T-cell (primary cell): Measurements from ENCODE around the gene TMEM187. TPM values are rescaled to one million over a fixed set of nuclear protein-coding genes. Genes with fewer than 3 reads are reported as not detected.

ENCODE experiments used
- ATAC-seq, 4 experiments: fragments of 200-7000 bp in 3 of 4; fragments of 150-1000 bp in 1 of 4; cut with Tn5 transposase; replicated peaks in 1 of 4; 1 replicate in 3 of 4; 2 replicates in 1 of 4; pipeline ENCODE4 v1.10.0; 2021; ENCODE audit warnings: moderate library complexity in 3 of 4, mild to moderate bottlenecking in 2 of 4, moderate number of reproducible peaks in 1 of 4
- CTCF ChIA-PET, 2 donors: fragments of 300-600 bp; sonication (Branson Sonifier 250); formaldehyde crosslinking; loops; one replicate each; lab custom pipeline; 2022; ENCODE audit warnings: antibody characterized with exemption in 2 of 2; lab: Charles Lee
- POLR2A ChIA-PET, 2 donors: fragments of 300-600 bp; sonication (Branson Sonifier 250); formaldehyde crosslinking; loops; one replicate each; lab custom pipeline; 2022; ENCODE audit warnings: antibody characterized with exemption in 2 of 2; lab: Charles Lee
- DNase-seq, 35 experiments: peaks; one replicate each; pipeline versions ENCODE4 v3.0.0 to v3.0.0-alpha.2; 2013 to 2023
- H3K27ac ChIP-seq: one replicate; pipeline ENCODE4 v1.5.1; 2013; ENCODE audit warnings: low read length
- H3K27me3 ChIP-seq, 2 experiments: replicated peaks in 1 of 2; 1 replicate in 1 of 2; 2 replicates in 1 of 2; pipeline versions ENCODE4 v1.6.1 to v1.7.0; 2013; ENCODE audit warnings: low read length in 1 of 2, mixed read lengths in 1 of 2; ENCODE audit not compliant: control insufficient read depth in 2 of 2, insufficient read depth in 2 of 2; ENCODE audit errors: extremely low read depth in 1 of 2
- H3K36me3 ChIP-seq, 2 donors: 1 replicate in 1 of 2; 2 replicates in 1 of 2; pipeline versions ENCODE4 v1.6.1 to v1.7.0; 2013; ENCODE audit warnings: low read length in 1 of 2; ENCODE audit not compliant: control insufficient read depth in 2 of 2, insufficient read depth in 1 of 2; ENCODE audit errors: extremely low read depth in 1 of 2
- H3K4me1 ChIP-seq, 2 experiments: 1 replicate in 1 of 2; 2 replicates in 1 of 2; pipeline versions ENCODE4 v1.6.1 to v1.7.0; 2013; ENCODE audit warnings: low read length in 2 of 2, mixed read lengths in 1 of 2; ENCODE audit not compliant: insufficient read depth in 2 of 2, control insufficient read depth in 1 of 2; ENCODE audit errors: extremely low read depth in 1 of 2
- H3K4me3 ChIP-seq, 2 donors: 1 replicate in 1 of 2; 2 replicates in 1 of 2; pipeline versions ENCODE4 v1.5.1 to v1.7.0; 2013; ENCODE audit warnings: mild to moderate bottlenecking in 2 of 2, low read length in 1 of 2, moderate library complexity in 1 of 2; ENCODE audit not compliant: control insufficient read depth in 1 of 2; ENCODE audit errors: extremely low read depth in 1 of 2
- H3K9me3 ChIP-seq: 2 replicates; pipeline ENCODE4 v1.7.0; 2013
- H3K27ac Mint-ChIP-seq, 2 donors: one replicate each; pipeline ENCODE4 v1.8.0; 2020 to 2021; ENCODE audit warnings: mild to moderate bottlenecking in 2 of 2, mixed read lengths in 2 of 2
- H3K27me3 Mint-ChIP-seq, 2 donors: one replicate each; pipeline ENCODE4 v1.8.0; 2021 to 2022; ENCODE audit warnings: mixed read lengths in 2 of 2
- H3K36me3 Mint-ChIP-seq: one replicate; pipeline ENCODE4 v1.8.0; 2021; ENCODE audit warnings: mixed read lengths
- H3K4me1 Mint-ChIP-seq, 3 donors: one replicate each; pipeline ENCODE4 v1.8.0; 2020 to 2022; ENCODE audit warnings: mixed read lengths in 3 of 3, mild to moderate bottlenecking in 1 of 3
- H3K4me3 Mint-ChIP-seq, 3 donors: one replicate each; pipeline ENCODE4 v1.8.0; 2020 to 2022; ENCODE audit warnings: mild to moderate bottlenecking in 3 of 3, mixed read lengths in 3 of 3, moderate library complexity in 3 of 3
- H3K9me3 Mint-ChIP-seq, 3 donors: one replicate each; pipeline ENCODE4 v1.8.0; 2020 to 2022; ENCODE audit warnings: mixed read lengths in 3 of 3
- WGBS: methylation state at CpG from one replicate; pipeline ENCODE4 v1.1.5; 2013; ENCODE audit warnings: missing lambda C conversion rate; ENCODE audit not compliant: insufficient coverage; 5-methylcytosine and 5-hydroxymethylcytosine counted together
- total RNA-seq, 35 experiments: library from RNA in 6 of 35; stranded (reverse) in 6 of 35; fragments of 120-200 nt in 1 of 35; gene quantifications; one replicate each; pipeline versions ENCODE4 v1.2.1 to v1.2.4 and lab custom pipeline; 2013 to 2026

The TMEM187 gene
- total RNA-seq, 5 donors from 2014 or later (not counting 1 experiment from before 2014, with no cell fraction given): 4.0 to 16.9 (median 14.1) TPM

DNA sequence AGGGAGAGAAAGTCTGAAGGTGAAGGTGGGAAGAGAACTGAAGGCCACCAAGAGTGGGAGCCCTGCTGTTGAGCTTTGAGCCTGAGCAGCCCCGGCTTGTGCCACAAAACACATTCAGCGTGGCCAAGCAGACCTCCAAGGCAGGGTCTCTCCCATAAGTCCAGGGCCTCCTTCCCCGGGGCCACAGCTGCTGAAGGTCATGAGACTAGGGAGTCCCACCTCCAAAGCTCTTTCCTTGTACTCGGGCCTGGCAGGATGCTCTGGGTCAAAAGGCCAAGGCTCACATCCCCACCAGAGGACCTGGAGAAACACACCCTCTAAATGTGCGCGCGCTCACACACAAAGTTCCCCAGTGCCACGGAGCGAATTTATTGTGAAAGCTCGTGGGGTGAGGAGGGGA, 43.0 kb upstream of the TMEM187 start:
- peaks cover 0 to 3% of the 10 kb centered on the region in 2 donors for H3K27me3 Mint-ChIP-seq
- peak overlapping the region in 2 of 3 donors; percentile 46 to 95 for H3K4me3 Mint-ChIP-seq
- DNase-seq (no peak), ATAC-seq (no peak)
- peaks cover 36 to 51% (median 45%) of the 10 kb centered on the region in 3 donors for H3K4me1 Mint-ChIP-seq
- POLR2A ChIA-PET: no interaction called here
- no peaks in the 10 kb centered on the region for H3K9me3 Mint-ChIP-seq
- Histone ChIP-seq H3K9me3 (no peaks in the 10 kb centered on the region), H3K4me3 (no peak overlapping the region), H3K4me1 (peaks cover 3 to 52% of the 10 kb centered on the region in 2 experiments), H3K27me3 (no peaks in the 10 kb centered on the region), H3K27ac (peak overlapping the region; percentile 41), H3K36me3 (peaks cover 0 to 17% of the 10 kb centered on the region in 2 donors)
- WGBS: 80% methylated on average over 2 of the region's 10 CpGs
- peaks cover 6% of the 10 kb centered on the region for H3K36me3 Mint-ChIP-seq
- CTCF ChIA-PET: interaction anchor here in 1 of 2 donors (0.6 kb wide), 1 partner anchor 83 kb away, joined by 3 read pairs; no protein-coding TSS in a partner anchor
- H3K27ac Mint-ChIP-seq: peak overlapping the region; percentile 81 to 82

GRCh38 chrX:153930011-153930910, 42.3 kb upstream of the TMEM187 start:
- Histone ChIP-seq H3K27me3 (no peaks in the 10 kb centered on the region), H3K4me1 (peaks cover 3 to 48% of the 10 kb centered on the region in 2 experiments), H3K9me3 (no peaks in the 10 kb centered on the region), H3K36me3 (peaks cover 0 to 17% of the 10 kb centered on the region in 2 donors), H3K27ac (peak overlapping the region; percentile 41), H3K4me3 (no peak overlapping the region)
- no peaks in the 10 kb centered on the region for H3K9me3 Mint-ChIP-seq
- 87% methylated on average over 12 of the region's 31 CpGs for WGBS
- H3K27ac Mint-ChIP-seq: peak overlapping the region; percentile 28 to 55
- H3K27me3 Mint-ChIP-seq: peaks cover 0 to 3% of the 10 kb centered on the region in 2 donors
- peaks cover 6% of the 10 kb centered on the region for H3K36me3 Mint-ChIP-seq
- H3K4me3 Mint-ChIP-seq: peak overlapping the region in 1 of 3 donors; percentile 10
- peaks cover 33 to 45% (median 39%) of the 10 kb centered on the region in 3 donors for H3K4me1 Mint-ChIP-seq
- DNase-seq (no peak), ATAC-seq (no peak)
- POLR2A ChIA-PET: interaction anchor here in 1 of 2 donors (0.6 kb wide), 1 partner anchor 206 kb away, joined by 5 read pairs; the partner anchor contains the start of gene BCAP31
- CTCF ChIA-PET: no interaction called here

- H3K4me3 ChIP-seq: no peak overlapping the region
- Mint-ChIP-seq H3K4me3 (peak overlapping the region in 1 of 3 donors; percentile 14), H3K9me3 (no peaks in the 10 kb centered on the region), H3K36me3 (peaks cover 6% of the 10 kb centered on the region), H3K27ac (peak overlapping the region in 1 of 2 donors; percentile 76), H3K4me1 (peaks cover 33 to 43% (median 39%) of the 10 kb centered on the region in 3 donors), H3K27me3 (peaks cover 0 to 6% of the 10 kb centered on the region in 2 donors)
- POLR2A ChIA-PET: no interaction called here
- 94% methylated on average over 3 of the region's 8 CpGs for WGBS
- CTCF ChIA-PET: no interaction called here
- DNase-seq (no peak), ATAC-seq (no peak)
- peaks cover 0 to 17% of the 10 kb centered on the region in 2 donors for H3K36me3 ChIP-seq
- peaks cover 3 to 49% of the 10 kb centered on the region in 2 experiments for H3K4me1 ChIP-seq
- no peak overlapping the region for H3K27ac ChIP-seq
- H3K27me3 ChIP-seq: no peaks in the 10 kb centered on the region
- no peaks in the 10 kb centered on the region for H3K9me3 ChIP-seq
These were observed 41.4 kb upstream of the TMEM187 start for GRCh38 chrX:153931151-153931550.

GRCh38 chrX:153931748-153932147, 40.8 kb upstream of the TMEM187 start:
- peaks cover 6% of the 10 kb centered on the region for H3K36me3 Mint-ChIP-seq
- Histone ChIP-seq H3K4me1 (peaks cover 3 to 46% of the 10 kb centered on the region in 2 experiments), H3K27ac (no peak overlapping the region), H3K4me3 (no peak overlapping the region), H3K27me3 (no peaks in the 10 kb centered on the region), H3K9me3 (no peaks in the 10 kb centered on the region), H3K36me3 (peaks cover 0 to 17% of the 10 kb centered on the region in 2 donors)
- DNase-seq (no peak), ATAC-seq (no peak)
- POLR2A ChIA-PET: no interaction called here
- CTCF ChIA-PET: no interaction called here
- no peak overlapping the region for H3K4me3 Mint-ChIP-seq
- H3K9me3 Mint-ChIP-seq: no peaks in the 10 kb centered on the region
- peaks cover 0 to 9% of the 10 kb centered on the region in 2 donors for H3K27me3 Mint-ChIP-seq
- peaks cover 35 to 41% (median 35%) of the 10 kb centered on the region in 3 donors for H3K4me1 Mint-ChIP-seq
- no CpG with 5 or more reads among the region's 13 CpGs for WGBS
- H3K27ac Mint-ChIP-seq: peak overlapping the region; percentile 25 to 76

- no peaks in the 10 kb centered on the region for H3K27me3 ChIP-seq
- WGBS: 100% methylated on average over 2 of the region's 13 CpGs
- Mint-ChIP-seq H3K4me1 (peaks cover 29 to 35% (median 31%) of the 10 kb centered on the region in 3 donors), H3K9me3 (no peaks in the 10 kb centered on the region), H3K27ac (peak overlapping the region in 1 of 2 donors; percentile 66), H3K36me3 (peaks cover 6% of the 10 kb centered on the region), H3K27me3 (peaks cover 0 to 10% of the 10 kb centered on the region in 2 donors), H3K4me3 (no peak overlapping the region)
- H3K9me3 ChIP-seq: no peaks in the 10 kb centered on the region
- H3K27ac ChIP-seq: no peak overlapping the region
- peaks cover 0 to 17% of the 10 kb centered on the region in 2 donors for H3K36me3 ChIP-seq
- ChIA-PET POLR2A (no interaction called here), CTCF (interaction anchor here (1.1 to 1.6 kb wide), 2 partner anchors 15 kb away, joined by 4 read pairs; no protein-coding TSS in a partner anchor)
- ATAC-seq: no peak
- no peak for DNase-seq
- H3K4me3 ChIP-seq: no peak overlapping the region
- H3K4me1 ChIP-seq: peaks cover 2 to 40% of the 10 kb centered on the region in 2 experiments
These were observed 40.2 kb upstream of the TMEM187 start for GRCh38 chrX:153932220-153932915.

DNA sequence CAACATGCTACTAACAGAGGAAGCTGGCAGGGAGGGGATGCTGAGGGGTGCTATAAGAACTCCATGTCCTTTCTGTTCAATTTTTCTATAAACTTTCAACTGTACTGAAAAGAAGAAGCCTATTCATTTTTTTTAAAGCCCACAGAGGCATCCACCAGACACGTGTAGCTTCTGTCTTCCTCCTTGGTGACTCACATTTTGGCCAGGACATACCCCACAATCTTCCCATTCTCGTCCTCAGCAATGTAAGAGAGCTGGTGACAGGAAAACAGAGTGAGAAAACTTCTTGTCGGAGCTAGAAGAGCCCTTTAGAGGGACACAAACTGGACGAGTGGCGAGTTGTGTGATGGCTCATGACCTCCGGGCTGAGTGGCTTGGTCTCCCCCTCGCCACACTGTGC, 38.8 kb upstream of the TMEM187 start:
- Histone ChIP-seq H3K4me3 (peak overlapping the region in 1 of 2 donors; percentile 49), H3K36me3 (peaks cover 0 to 17% of the 10 kb centered on the region in 2 donors), H3K4me1 (peaks cover 0 to 33% of the 10 kb centered on the region in 2 experiments), H3K27ac (no peak overlapping the region), H3K9me3 (no peaks in the 10 kb centered on the region), H3K27me3 (no peaks in the 10 kb centered on the region)
- H3K4me3 Mint-ChIP-seq: peak overlapping the region; percentile 83 to 85 (median 84)
- ChIA-PET POLR2A (no interaction called here), CTCF (interaction anchor here (1.0 to 1.9 kb wide), 4 partner anchors 10 to 23 kb away, joined by 3 to 4 read pairs (median 4); no protein-coding TSS in a partner anchor)
- H3K4me1 Mint-ChIP-seq: peaks cover 23 to 28% (median 28%) of the 10 kb centered on the region in 3 donors
- peaks cover 6% of the 10 kb centered on the region for H3K36me3 Mint-ChIP-seq
- WGBS: no CpG with 5 or more reads among the region's 7 CpGs
- peak overlapping the region; percentile 62 to 86 for H3K27ac Mint-ChIP-seq
- no peak for DNase-seq
- ATAC-seq: no peak
- peaks cover 0 to 10% of the 10 kb centered on the region in 2 donors for H3K27me3 Mint-ChIP-seq
- H3K9me3 Mint-ChIP-seq: no peaks in the 10 kb centered on the region
